ENCODE data around the gene ENKUR.

DNA sequence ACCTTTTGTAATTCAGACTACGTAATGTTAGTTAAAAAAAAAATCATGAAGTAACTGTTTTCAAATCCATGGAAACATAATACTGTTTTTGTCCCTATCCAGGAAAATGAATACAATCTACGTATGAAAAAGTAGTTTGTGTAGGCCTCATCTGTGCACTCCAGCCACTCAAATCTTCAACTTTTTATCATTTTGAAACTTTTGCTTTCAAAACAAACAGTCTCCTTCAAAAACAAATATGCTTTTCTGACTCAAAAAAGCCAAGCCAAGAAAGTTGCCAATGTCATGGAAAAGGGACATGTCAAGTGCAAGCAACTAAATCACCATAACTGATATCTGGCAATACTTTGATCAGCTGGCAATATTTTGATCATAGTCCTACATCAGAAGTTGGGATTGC, 13.6 kb upstream of the ENKUR start:
- TF ChIP-seq, protein P1, sequence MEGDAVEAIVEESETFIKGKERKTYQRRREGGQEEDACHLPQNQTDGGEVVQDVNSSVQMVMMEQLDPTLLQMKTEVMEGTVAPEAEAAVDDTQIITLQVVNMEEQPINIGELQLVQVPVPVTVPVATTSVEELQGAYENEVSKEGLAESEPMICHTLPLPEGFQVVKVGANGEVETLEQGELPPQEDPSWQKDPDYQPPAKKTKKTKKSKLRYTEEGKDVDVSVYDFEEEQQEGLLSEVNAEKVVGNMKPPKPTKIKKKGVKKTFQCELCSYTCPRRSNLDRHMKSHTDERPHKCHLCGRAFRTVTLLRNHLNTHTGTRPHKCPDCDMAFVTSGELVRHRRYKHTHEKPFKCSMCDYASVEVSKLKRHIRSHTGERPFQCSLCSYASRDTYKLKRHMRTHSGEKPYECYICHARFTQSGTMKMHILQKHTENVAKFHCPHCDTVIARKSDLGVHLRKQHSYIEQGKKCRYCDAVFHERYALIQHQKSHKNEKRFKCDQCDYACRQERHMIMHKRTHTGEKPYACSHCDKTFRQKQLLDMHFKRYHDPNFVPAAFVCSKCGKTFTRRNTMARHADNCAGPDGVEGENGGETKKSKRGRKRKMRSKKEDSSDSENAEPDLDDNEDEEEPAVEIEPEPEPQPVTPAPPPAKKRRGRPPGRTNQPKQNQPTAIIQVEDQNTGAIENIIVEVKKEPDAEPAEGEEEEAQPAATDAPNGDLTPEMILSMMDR (IDR thresholded peaks at IDR 0.05), result no peak
- TF ChIP-seq EZH2phosphoT487 (IDR thresholded peaks at IDR 0.05) (no peak), EZH2 (IDR thresholded peaks at IDR 0.05) (no peak)

Measured in neural progenitor cell (in vitro differentiated cells).